ENCODE data around the gene SP1.
"Not testable (repeated sequence)": the region's sequence is repeated elsewhere in the genome, so short reads cannot be mapped to it uniquely, and the experiment has no call there.

The SP1 gene

GRCh38 chr12:53419756-53420155 lies 39.8 kb downstream of the SP1 start:
- intact Hi-C loops (cut with DNase I; ENCODE audit: low total_unique reads), result no loop called here
- H3K4me3 ChIP-seq, result no peak overlapping the region

GRCh38 chr12:53422247-53422646 lies 42.3 kb downstream of the SP1 start:
- H3K36me3 ChIP-seq; H3K27ac ChIP-seq; H3K4me1 ChIP-seq; H3K4me3 ChIP-seq; H3K9me3 ChIP-seq; intact Hi-C loops (cut with DNase I; ENCODE audit: low total_unique reads); H3K27me3 ChIP-seq: not testable (repeated sequence)
- DNase-seq, result peak in 1 of 2 donors; percentile 7

More at GRCh38 chr12:53419756-53420155, 39.8 kb downstream of the SP1 start:
- no peak for DNase-seq
- H3K9me3 ChIP-seq, result no peaks in the 10 kb centered on the region
- peaks cover 0 to under 1% (median 0%) of the 10 kb centered on the region in 3 donors for H3K36me3 ChIP-seq
- H3K4me1 ChIP-seq, result peaks cover 0 to 18% (median 7%) of the 10 kb centered on the region in 4 donors
- no peak for TF ChIP-seq CTCF (IDR thresholded peaks at IDR 0.05)
- H3K27ac ChIP-seq, result no peak overlapping the region
- H3K27me3 ChIP-seq, result no peaks in the 10 kb centered on the region

GRCh38 chr12:53423597-53423996 lies 43.6 kb downstream of the SP1 start, which contains the start of gene AMHR2:
Gene AMHR2, plus strand, starts transcription at chr12:53423855. Its CDS starts 80 bp downstream, at chr12:53423935.
- intact Hi-C loops (cut with DNase I; ENCODE audit: low total_unique reads), result no loop called here

GRCh38 chr12:53424626-53425514 lies 44.9 kb downstream of the SP1 start:
- H3K4me3 ChIP-seq, result no peak overlapping the region
- no peaks in the 10 kb centered on the region for H3K36me3 ChIP-seq
- DNase-seq, result no peak
- H3K4me1 ChIP-seq, result peaks cover 0 to 7% (median 5%) of the 10 kb centered on the region in 4 donors
- H3K27me3 ChIP-seq, result no peaks in the 10 kb centered on the region
- intact Hi-C loops (cut with DNase I; ENCODE audit: low total_unique reads), result no loop called here
- no peak overlapping the region for H3K27ac ChIP-seq
- no peaks in the 10 kb centered on the region for H3K9me3 ChIP-seq
- TF ChIP-seq CTCF (IDR thresholded peaks at IDR 0.05), result no peak

More at GRCh38 chr12:53423597-53423996, 43.6 kb downstream of the SP1 start, which contains the start of gene AMHR2:
- H3K36me3 ChIP-seq, result no peaks in the 10 kb centered on the region
- no peaks in the 10 kb centered on the region for H3K9me3 ChIP-seq
- peaks cover 0 to 7% (median 5%) of the 10 kb centered on the region in 4 donors for H3K4me1 ChIP-seq
- H3K27me3 ChIP-seq, result no peaks in the 10 kb centered on the region
- peak in 1 of 2 donors; percentile 25 for DNase-seq
- H3K4me3 ChIP-seq, result no peak within 1 kb of the TSS
- TF ChIP-seq CTCF (IDR thresholded peaks at IDR 0.05), result no peak
- H3K27ac ChIP-seq, result no peak within 1 kb of the TSS

- Histone ChIP-seq H3K27ac (no peak overlapping the region), H3K9me3 (no peaks in the 10 kb centered on the region), H3K36me3 (no peaks in the 10 kb centered on the region), H3K4me1 (peaks cover 0 to 7% (median 5%) of the 10 kb centered on the region in 4 donors), H3K4me3 (no peak overlapping the region), H3K27me3 (no peaks in the 10 kb centered on the region)
- DNase-seq, result no peak
- intact Hi-C loops (cut with DNase I; ENCODE audit: low total_unique reads), result no loop called here
- no peak for TF ChIP-seq CTCF (IDR thresholded peaks at IDR 0.05)
Observed at GRCh38 chr12:53425515-53426150, 45.7 kb downstream of the SP1 start.

Measured in tibial artery (tissue), 4 donors.